NT2/D1 (cell line): Measurements from ENCODE around the gene CERS6.
A peak's percentile ranks its signal among the peaks of the same experiment; 100 is the strongest.

Experiments used
- DNase-seq: peaks from one replicate; pipeline ENCODE4 v3.0.0-alpha.2; 2011; ENCODE audit warnings: low read depth, low spot score
- H3K27me3 ChIP-seq: 2 replicates; pipeline ENCODE4 v1.6.0; 2011; ENCODE audit warnings: mild to moderate bottlenecking; ENCODE audit not compliant: insufficient read length, insufficient read depth
- H3K36me3 ChIP-seq: 2 replicates; pipeline ENCODE4 v1.6.1; 2011; ENCODE audit warnings: mild to moderate bottlenecking, low read length, mixed read lengths; ENCODE audit not compliant: insufficient read depth, insufficient read length
- H3K4me1 ChIP-seq: 2 replicates; pipeline ENCODE4 v1.5.1; 2011; ENCODE audit not compliant: insufficient read depth, insufficient read length
- H3K4me3 ChIP-seq: 2 replicates; pipeline ENCODE4 v1.5.1; 2011; ENCODE audit warnings: low read depth; ENCODE audit not compliant: insufficient read length
- H3K9ac ChIP-seq: 2 replicates; pipeline ENCODE4 v1.6.0; 2011; ENCODE audit warnings: low read depth; ENCODE audit not compliant: insufficient read length
- H3K9me3 ChIP-seq: 2 replicates; pipeline ENCODE4 v1.5.1; 2011; ENCODE audit warnings: mild to moderate bottlenecking, low read length; ENCODE audit not compliant: insufficient read depth
- SUZ12 ChIP-seq: IDR thresholded peaks from 2 replicates; pipeline ENCODE4 v1.6.1; 2011; ENCODE audit not compliant: insufficient read length, insufficient read depth; ENCODE audit errors: extremely low read depth
- YY1 ChIP-seq: IDR thresholded peaks from 2 replicates; pipeline ENCODE4 v1.6.1; 2011; ENCODE audit not compliant: insufficient read length, insufficient read depth
- ZNF274 ChIP-seq: IDR thresholded peaks from 2 replicates; pipeline ENCODE4 v1.6.1; 2011; ENCODE audit warnings: mild to moderate bottlenecking, low read depth, low read length

The CERS6 gene

DNA sequence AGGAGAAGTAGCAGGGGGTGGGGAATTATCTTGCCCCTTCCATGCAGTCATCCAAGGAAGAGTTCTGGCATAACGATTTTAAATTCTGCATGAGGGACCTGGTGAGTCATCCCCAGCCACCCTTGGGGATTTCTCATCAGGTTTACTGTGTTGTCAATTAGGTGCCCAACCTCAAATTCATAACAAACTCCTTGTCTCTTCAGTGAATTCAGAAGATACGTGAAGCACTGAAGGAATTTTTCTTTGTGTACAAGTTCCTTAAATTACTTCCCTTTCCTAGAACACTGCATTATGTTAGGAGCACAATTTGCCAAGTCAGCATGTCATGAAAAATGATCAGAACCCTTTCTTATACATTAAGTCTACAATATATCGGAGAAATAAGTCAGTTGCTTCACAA lies 275.5 kb downstream of the CERS6 start:
- H3K9me3 ChIP-seq, result no peaks in the 10 kb centered on the region
- H3K36me3 ChIP-seq, result no peaks in the 10 kb centered on the region
- no peak for TF ChIP-seq SUZ12
- TF ChIP-seq ZNF274, result no peak
- no peak for TF ChIP-seq YY1
- H3K4me1 ChIP-seq, result no peaks in the 10 kb centered on the region
- no peak overlapping the region for H3K9ac ChIP-seq
- no peak overlapping the region for H3K4me3 ChIP-seq
- no peaks in the 10 kb centered on the region for H3K27me3 ChIP-seq
- DNase-seq, result peak; percentile 16

DNA sequence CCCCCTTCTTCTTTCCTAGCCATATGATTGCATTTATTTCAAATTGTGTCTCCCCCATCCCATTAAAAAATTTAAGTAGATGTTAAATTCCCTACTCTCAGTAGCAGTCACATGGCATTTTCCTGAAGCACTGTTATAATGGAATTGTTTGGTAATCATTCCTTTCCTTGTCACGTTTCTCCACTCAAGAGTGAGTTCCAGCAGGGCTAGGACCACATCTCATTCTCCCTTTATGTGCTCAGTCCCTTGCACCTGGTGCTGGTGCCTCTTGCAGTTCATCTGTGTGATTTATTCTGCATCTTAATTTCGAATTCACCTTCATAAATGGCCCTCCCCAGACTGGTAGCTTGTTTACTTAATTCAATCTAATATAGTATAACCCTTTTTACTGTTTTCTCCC lies 276.0 kb downstream of the CERS6 start:
- Histone ChIP-seq H3K27me3 (no peaks in the 10 kb centered on the region), H3K9ac (no peak overlapping the region), H3K4me3 (no peak overlapping the region), H3K9me3 (no peaks in the 10 kb centered on the region), H3K4me1 (no peaks in the 10 kb centered on the region), H3K36me3 (no peaks in the 10 kb centered on the region)
- no peak for DNase-seq
- TF ChIP-seq SUZ12 (no peak), YY1 (no peak), ZNF274 (no peak)

DNA sequence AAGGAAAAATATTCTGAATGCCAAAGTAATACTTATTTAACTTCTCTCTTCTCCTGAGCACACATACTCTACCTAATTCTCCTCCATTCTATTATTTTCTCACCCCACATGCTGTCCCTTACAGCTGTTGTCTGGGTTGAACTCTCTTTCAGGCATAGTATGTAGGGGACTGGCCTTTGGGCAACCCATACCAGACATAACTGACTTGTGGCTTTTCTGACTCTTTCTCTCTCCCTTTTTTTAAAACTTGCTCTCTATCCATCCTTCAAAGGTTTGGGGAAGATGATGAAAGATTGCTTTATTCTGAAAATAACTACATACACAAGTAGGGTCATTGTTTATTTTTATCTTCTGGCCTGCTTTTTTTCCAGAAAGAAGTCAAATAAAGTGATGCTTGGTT lies 276.4 kb downstream of the CERS6 start:
- Histone ChIP-seq H3K9ac (no peak overlapping the region), H3K27me3 (no peaks in the 10 kb centered on the region), H3K9me3 (no peaks in the 10 kb centered on the region), H3K4me1 (no peaks in the 10 kb centered on the region), H3K4me3 (no peak overlapping the region), H3K36me3 (no peaks in the 10 kb centered on the region)
- TF ChIP-seq SUZ12, result no peak
- no peak for TF ChIP-seq YY1
- TF ChIP-seq ZNF274, result no peak
- DNase-seq, result no peak

GRCh38 chr2:168734199-168734760 lies 278.2 kb downstream of the CERS6 start:
- DNase-seq, result no peak
- Histone ChIP-seq H3K9me3 (no peaks in the 10 kb centered on the region), H3K4me3 (no peak overlapping the region), H3K36me3 (no peaks in the 10 kb centered on the region), H3K27me3 (no peaks in the 10 kb centered on the region), H3K4me1 (no peaks in the 10 kb centered on the region), H3K9ac (no peak overlapping the region)
- TF ChIP-seq YY1, result no peak
- TF ChIP-seq ZNF274, result no peak
- TF ChIP-seq SUZ12, result no peak

DNA sequence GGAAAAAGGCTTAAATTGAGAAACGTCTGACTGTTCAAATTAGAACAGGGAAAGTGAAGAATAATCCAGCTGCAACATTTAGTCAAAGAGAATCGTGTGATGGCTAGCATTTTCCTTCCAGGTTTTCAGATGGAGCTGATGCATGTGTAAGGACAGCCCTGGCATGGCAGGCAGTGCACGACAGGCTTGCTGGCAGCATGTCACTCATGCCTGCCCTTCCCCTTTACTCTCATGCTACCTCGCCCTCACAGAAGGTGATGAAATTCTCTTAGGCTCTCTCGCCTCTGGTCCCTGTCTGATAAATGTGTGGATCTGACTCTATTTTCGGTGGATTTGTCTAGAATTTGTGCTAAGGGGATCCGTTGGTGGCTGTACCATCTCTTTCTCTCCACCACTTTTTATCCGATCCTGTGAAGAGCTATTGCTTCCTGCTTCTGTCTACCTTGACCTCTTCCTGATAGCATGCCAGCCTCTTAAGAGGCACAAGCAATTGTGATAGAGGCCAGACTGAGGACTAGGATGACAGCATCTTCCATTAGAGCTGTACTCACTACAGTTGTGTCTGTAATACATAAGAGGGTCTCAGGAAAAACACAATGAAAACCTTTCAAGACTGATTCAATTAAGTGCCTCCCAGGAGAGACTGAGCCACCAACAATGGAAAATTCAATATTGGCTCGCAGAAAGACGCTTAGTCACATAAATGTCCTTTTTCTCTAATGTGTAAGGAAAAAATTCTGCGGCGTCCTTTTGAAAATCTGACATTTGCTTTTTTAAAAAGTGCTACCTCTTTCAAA lies 280.8 kb downstream of the CERS6 start:
- H3K4me3 ChIP-seq, result no peak overlapping the region
- H3K9me3 ChIP-seq, result no peaks in the 10 kb centered on the region
- TF ChIP-seq ZNF274, result no peak
- no peak for TF ChIP-seq YY1
- no peak for TF ChIP-seq SUZ12
- no peaks in the 10 kb centered on the region for H3K4me1 ChIP-seq
- DNase-seq, result no peak
- H3K9ac ChIP-seq, result no peak overlapping the region
- no peaks in the 10 kb centered on the region for H3K36me3 ChIP-seq
- H3K27me3 ChIP-seq, result no peaks in the 10 kb centered on the region

DNA sequence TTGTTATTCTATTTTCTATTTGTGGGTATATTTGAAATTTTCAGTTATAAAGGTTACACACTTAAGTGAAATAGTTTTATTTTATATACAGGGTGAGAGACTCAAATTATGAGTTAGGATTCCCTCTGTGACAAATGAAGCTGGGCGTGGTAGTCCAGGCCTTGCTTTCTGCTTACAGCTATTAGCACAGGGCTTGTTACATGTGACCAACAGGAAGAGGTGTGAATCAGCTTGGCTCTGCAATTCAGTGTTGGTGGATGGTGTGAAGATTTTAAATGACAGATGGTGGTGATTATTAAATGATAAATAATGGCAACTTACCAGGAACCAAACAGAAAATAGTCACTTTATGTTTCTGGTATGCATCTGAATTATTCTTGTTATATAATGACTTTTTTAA lies 282.0 kb downstream of the CERS6 start:
- no peak overlapping the region for H3K4me3 ChIP-seq
- DNase-seq, result no peak
- H3K9ac ChIP-seq, result no peak overlapping the region
- TF ChIP-seq YY1 (no peak), ZNF274 (no peak), SUZ12 (no peak)
- no peaks in the 10 kb centered on the region for H3K9me3 ChIP-seq
- H3K27me3 ChIP-seq, result no peaks in the 10 kb centered on the region
- H3K4me1 ChIP-seq, result no peaks in the 10 kb centered on the region
- H3K36me3 ChIP-seq, result no peaks in the 10 kb centered on the region

- Histone ChIP-seq H3K9me3 (no peaks in the 10 kb centered on the region), H3K36me3 (no peaks in the 10 kb centered on the region), H3K4me1 (no peaks in the 10 kb centered on the region), H3K9ac (no peak overlapping the region), H3K4me3 (no peak overlapping the region), H3K27me3 (no peaks in the 10 kb centered on the region)
- DNase-seq, result no peak
- no peak for TF ChIP-seq ZNF274
- no peak for TF ChIP-seq SUZ12
- TF ChIP-seq YY1, result no peak
Measured at GRCh38 chr2:168740360-168740759, 284.3 kb downstream of the CERS6 start.
